Suprapubic skin (tissue), 4 donors: ENCODE results near the gene EEIG2. TPM values are rescaled to one million over a fixed set of nuclear protein-coding genes. Genes with fewer than 3 reads are reported as not detected.
"Not testable (repeated sequence)": the region's sequence is repeated elsewhere in the genome, so short reads cannot be mapped to it uniquely, and the experiment has no call there.

Experiments used
- DNase-seq, 2 donors: peaks; one replicate each; pipeline ENCODE4 v3.0.0-alpha.2; 2019; ENCODE audit warnings: low spot score in 2 of 2
- H3K27ac ChIP-seq: fragments of 200-600 bp; sonication (generic); one replicate; pipeline ENCODE4 v1.5.1; 2019
- H3K27me3 ChIP-seq: fragments of 200-600 bp; sonication (generic); one replicate; pipeline ENCODE4 v1.5.1; 2019
- H3K36me3 ChIP-seq: fragments of 200-600 bp; sonication (generic); one replicate; pipeline ENCODE4 v1.5.1; 2019
- H3K4me1 ChIP-seq: fragments of 200-600 bp; sonication (generic); one replicate; pipeline ENCODE4 v1.5.1; 2019
- H3K4me3 ChIP-seq: fragments of 200-600 bp; sonication (generic); one replicate; pipeline ENCODE4 v1.5.1; 2019; ENCODE audit warnings: mild to moderate bottlenecking
- H3K9me3 ChIP-seq: fragments of 200-600 bp; sonication (generic); one replicate; pipeline ENCODE4 v1.5.1; 2019
- CTCF ChIP-seq, 2 donors: fragments of 200-600 bp in 1 of 2; fragments of 450-650 bp in 1 of 2; sonication (generic) in 1 of 2; IDR thresholded peaks; one replicate each; pipeline ENCODE4 v1.5.1; 2016 to 2019; ENCODE audit warnings: antibody characterized with exemption in 2 of 2, mild to moderate bottlenecking in 1 of 2, moderate library complexity in 1 of 2
- EP300 ChIP-seq: sonication (generic); formaldehyde crosslinking; IDR thresholded peaks from one replicate; pipeline ENCODE4 v1.6.1; 2017; ENCODE audit warnings: antibody characterized with exemption
- POLR2A ChIP-seq, 2 donors: fragments of 450-650 bp; IDR thresholded peaks; one replicate each; pipeline ENCODE4 v1.6.1; 2017; ENCODE audit warnings: antibody characterized with exemption in 2 of 2, mild to moderate bottlenecking in 2 of 2, moderate library complexity in 2 of 2
- POLR2AphosphoS5 ChIP-seq, 3 donors: sonication (generic); formaldehyde crosslinking; IDR thresholded peaks; one replicate each; pipeline ENCODE4 v1.6.1; 2017; ENCODE audit warnings: antibody characterized with exemption in 3 of 3
- WGBS: methylation state at CpG from one replicate; pipeline ENCODE4 v1.1.5; 2018; 5-methylcytosine and 5-hydroxymethylcytosine counted together
- total RNA-seq, 4 donors: library from RNA; depleted of rRNA; stranded (reverse); fragments of >200 nt; gene quantifications; one replicate each; pipeline ENCODE4 v1.1.0, GENCODE V29; 2016

EEIG2 gene
- total RNA-seq, 4 donors from 2014 or later, result 5.8 to 6.8 (median 6.4) TPM

GRCh38 chr1:108532730-108533129 is 27.2 kb upstream of the EEIG2 start:
- Histone ChIP-seq H3K4me1 (peaks cover 5% of the 10 kb centered on the region), H3K27me3 (no peaks in the 10 kb centered on the region), H3K27ac (no peak overlapping the region), H3K9me3 (no peaks in the 10 kb centered on the region), H3K4me3 (no peak overlapping the region), H3K36me3 (no peaks in the 10 kb centered on the region)
- WGBS, result 60% methylated on average over 4 of the region's 4 CpGs
- DNase-seq, result no peak
- no peak for TF ChIP-seq POLR2A (IDR thresholded peaks at IDR 0.05)
- no peak for TF ChIP-seq CTCF (IDR thresholded peaks at IDR 0.05)
- no peak for TF ChIP-seq POLR2AphosphoS5 (IDR thresholded peaks at IDR 0.05)
- TF ChIP-seq EP300, result no peak

GRCh38 chr1:108533351-108534083 is 26.4 kb upstream of the EEIG2 start:
- H3K36me3 ChIP-seq, result no peaks in the 10 kb centered on the region
- 31% methylated on average over 10 of the region's 10 CpGs for WGBS
- H3K27ac ChIP-seq, result no peak overlapping the region
- no peak for DNase-seq
- no peaks in the 10 kb centered on the region for H3K27me3 ChIP-seq
- no peak for TF ChIP-seq POLR2AphosphoS5 (IDR thresholded peaks at IDR 0.05)
- TF ChIP-seq EP300, result no peak
- TF ChIP-seq CTCF (IDR thresholded peaks at IDR 0.05), result no peak
- no peak for TF ChIP-seq POLR2A (IDR thresholded peaks at IDR 0.05)
- no peak overlapping the region for H3K4me3 ChIP-seq
- H3K4me1 ChIP-seq, result peaks cover 5% of the 10 kb centered on the region
- H3K9me3 ChIP-seq, result no peaks in the 10 kb centered on the region

GRCh38 chr1:108534759-108535158 is 25.1 kb upstream of the EEIG2 start:
- no peaks in the 10 kb centered on the region for H3K36me3 ChIP-seq
- H3K4me1 ChIP-seq, result peaks cover 5% of the 10 kb centered on the region
- H3K9me3 ChIP-seq, result no peaks in the 10 kb centered on the region
- H3K4me3 ChIP-seq, result no peak overlapping the region
- no peak for TF ChIP-seq EP300
- TF ChIP-seq POLR2A (IDR thresholded peaks at IDR 0.05), result no peak
- TF ChIP-seq POLR2AphosphoS5 (IDR thresholded peaks at IDR 0.05), result no peak
- TF ChIP-seq CTCF (IDR thresholded peaks at IDR 0.05), result no peak
- no peak for DNase-seq
- H3K27me3 ChIP-seq, result no peaks in the 10 kb centered on the region
- no peak overlapping the region for H3K27ac ChIP-seq
- WGBS, result 92% methylated on average over 3 of the region's 3 CpGs

- H3K4me1 ChIP-seq, H3K4me3 ChIP-seq, H3K36me3 ChIP-seq, H3K9me3 ChIP-seq, H3K27me3 ChIP-seq, DNase-seq, H3K27ac ChIP-seq: not testable (repeated sequence)
- WGBS, result 81% methylated on average over 5 of the region's 6 CpGs
These were observed 24.5 kb upstream of the EEIG2 start for GRCh38 chr1:108535315-108535897.

- not testable (repeated sequence) for H3K4me3 ChIP-seq, H3K27me3 ChIP-seq, H3K27ac ChIP-seq, H3K4me1 ChIP-seq, DNase-seq, H3K36me3 ChIP-seq, H3K9me3 ChIP-seq
- WGBS, result 100% methylated on average over 3 of the region's 27 CpGs
These were observed 23.9 kb upstream of the EEIG2 start for GRCh38 chr1:108536021-108536420.

- H3K36me3 ChIP-seq, H3K4me1 ChIP-seq, H3K4me3 ChIP-seq, H3K27me3 ChIP-seq, H3K27ac ChIP-seq, H3K9me3 ChIP-seq, DNase-seq: not testable (repeated sequence)
- 100% methylated on average over 3 of the region's 4 CpGs for WGBS
These were observed 23.1 kb upstream of the EEIG2 start for GRCh38 chr1:108536791-108537190.

- Histone ChIP-seq H3K9me3 (no peaks in the 10 kb centered on the region), H3K27ac (no peak overlapping the region), H3K27me3 (no peaks in the 10 kb centered on the region), H3K36me3 (no peaks in the 10 kb centered on the region), H3K4me3 (no peak overlapping the region), H3K4me1 (peaks cover 5% of the 10 kb centered on the region)
- no peak for DNase-seq
- TF ChIP-seq CTCF (IDR thresholded peaks at IDR 0.05) (no peak), EP300 (no peak), POLR2AphosphoS5 (IDR thresholded peaks at IDR 0.05) (no peak)
- WGBS, result 15% methylated on average over 1 of the region's 1 CpG
These were observed 21.9 kb upstream of the EEIG2 start for GRCh38 chr1:108537976-108538375.
